UCSD-AML1 (cell line): ENCODE data around the gene NCKAP5.

Experiments used
- DNase-seq: peaks from one replicate; lab custom pipeline; 2025; ENCODE audit not compliant: unreplicated experiment; lab: John Stamatoyannopoulos, UW

The NCKAP5 gene

DNA sequence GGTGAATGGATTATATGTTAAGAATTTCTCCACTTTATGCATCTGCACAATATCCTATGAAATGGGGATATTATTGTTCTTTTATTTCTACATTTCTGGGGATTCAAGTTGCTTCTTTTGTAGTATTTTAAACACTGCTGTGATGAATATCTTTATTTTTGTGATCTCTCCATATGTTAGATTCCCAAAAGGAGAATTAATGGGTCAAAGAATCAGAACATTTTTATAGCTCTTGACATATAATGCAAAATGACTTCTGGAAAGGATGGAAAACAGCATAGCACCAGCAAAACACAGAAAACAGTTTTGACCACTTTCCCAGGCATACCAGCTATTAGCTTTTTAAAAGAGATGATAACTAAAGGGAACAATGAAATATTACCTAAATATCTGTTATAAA is 135.5 kb downstream of the NCKAP5 start:
- no peak for DNase-seq

DNA sequence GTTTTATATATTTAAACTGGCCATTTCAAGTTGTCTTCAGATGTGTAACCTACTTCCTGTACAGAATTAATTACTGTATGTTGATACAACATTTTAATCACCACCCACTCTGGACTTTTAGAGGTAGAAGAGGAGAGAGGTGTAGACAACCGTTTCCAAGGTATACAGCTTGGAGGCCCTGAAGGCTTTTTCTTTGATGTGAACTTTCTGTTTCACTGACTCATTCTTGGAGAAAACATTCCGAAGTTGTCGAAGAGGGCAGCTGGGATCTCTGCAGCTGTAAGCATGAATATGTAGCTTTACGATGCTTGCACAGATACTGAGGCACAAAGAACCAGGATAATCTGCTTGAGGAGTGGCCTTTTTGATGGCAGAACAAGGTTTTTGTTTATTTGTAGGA is 137.0 kb downstream of the NCKAP5 start:
- no peak for DNase-seq

DNA sequence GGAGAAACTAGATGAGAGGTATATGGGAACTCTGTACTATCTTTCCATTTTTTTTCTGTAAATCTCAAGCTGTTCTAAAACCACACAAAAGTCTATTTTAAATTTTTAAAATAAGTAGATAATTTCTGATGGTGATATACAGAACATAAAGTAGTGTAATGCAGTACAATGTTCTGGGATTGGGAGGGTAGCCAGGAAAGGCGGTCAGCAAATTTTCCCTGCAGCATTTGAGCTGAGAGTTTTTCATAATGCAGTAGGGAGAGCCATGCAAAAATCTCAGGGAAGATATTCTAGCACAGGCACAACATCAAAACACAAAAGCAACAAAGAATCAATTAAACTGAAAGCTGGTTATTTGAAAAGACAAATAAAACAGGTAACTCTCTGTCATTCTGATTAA is 141.5 kb downstream of the NCKAP5 start:
- DNase-seq = no peak

DNA sequence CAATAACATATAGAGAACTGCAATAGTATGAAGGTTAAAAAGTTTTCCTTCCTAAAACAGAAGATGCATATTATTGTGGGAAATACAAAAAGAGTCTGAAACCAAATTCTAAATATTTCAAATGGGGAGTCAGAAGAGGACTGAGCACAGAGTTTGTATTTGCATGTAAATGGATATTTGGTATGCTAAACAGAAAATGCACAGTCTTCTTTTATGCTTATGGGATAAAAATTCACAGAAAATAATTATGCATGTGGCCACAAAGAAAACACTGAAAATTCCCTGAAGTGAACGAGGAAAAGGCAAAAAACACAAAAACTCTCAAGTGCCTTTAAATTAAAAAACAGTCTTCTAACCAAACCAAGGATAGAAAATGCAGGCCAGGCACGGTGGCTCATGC is 142.7 kb downstream of the NCKAP5 start:
- DNase-seq = no peak

DNA sequence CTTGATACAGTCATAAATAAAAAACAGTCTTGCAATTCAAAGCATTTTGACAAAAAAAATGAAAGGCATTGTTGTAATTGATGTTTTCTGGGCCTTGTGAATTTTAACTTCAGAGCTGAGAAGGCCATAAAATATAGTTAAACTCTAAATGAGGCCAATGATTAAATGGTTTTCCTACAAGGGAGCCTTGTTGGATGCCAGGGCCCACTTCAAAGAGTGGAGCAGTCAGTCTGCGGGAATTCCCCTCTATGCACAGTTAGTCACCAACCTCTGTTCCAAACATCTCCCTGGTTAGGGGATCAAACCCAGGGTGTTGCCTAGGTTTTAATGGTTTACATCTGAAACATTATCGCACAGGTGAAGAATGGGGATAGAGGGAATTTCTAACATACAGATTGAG is 143.4 kb downstream of the NCKAP5 start:
- no peak for DNase-seq

DNA sequence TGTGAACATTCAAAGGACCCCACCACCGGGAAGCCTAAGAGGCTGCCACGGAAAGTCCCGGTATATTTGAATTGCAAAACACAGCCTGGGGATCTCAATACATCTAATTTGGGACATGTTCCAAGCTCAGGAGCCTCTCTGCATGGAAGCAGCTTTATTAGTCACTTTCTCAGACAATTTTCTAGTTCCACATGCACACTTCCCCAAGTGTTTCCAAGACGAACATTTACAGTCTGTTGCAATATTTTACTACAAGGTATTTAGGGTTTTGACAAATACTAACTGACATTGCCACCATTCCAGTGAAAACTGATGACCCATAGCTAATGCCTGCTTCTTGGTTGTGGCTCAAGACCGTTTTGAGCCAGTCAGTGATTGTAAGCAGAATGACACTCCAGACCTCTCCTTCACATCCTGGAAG is 145.3 kb downstream of the NCKAP5 start:
- no peak for DNase-seq

DNA sequence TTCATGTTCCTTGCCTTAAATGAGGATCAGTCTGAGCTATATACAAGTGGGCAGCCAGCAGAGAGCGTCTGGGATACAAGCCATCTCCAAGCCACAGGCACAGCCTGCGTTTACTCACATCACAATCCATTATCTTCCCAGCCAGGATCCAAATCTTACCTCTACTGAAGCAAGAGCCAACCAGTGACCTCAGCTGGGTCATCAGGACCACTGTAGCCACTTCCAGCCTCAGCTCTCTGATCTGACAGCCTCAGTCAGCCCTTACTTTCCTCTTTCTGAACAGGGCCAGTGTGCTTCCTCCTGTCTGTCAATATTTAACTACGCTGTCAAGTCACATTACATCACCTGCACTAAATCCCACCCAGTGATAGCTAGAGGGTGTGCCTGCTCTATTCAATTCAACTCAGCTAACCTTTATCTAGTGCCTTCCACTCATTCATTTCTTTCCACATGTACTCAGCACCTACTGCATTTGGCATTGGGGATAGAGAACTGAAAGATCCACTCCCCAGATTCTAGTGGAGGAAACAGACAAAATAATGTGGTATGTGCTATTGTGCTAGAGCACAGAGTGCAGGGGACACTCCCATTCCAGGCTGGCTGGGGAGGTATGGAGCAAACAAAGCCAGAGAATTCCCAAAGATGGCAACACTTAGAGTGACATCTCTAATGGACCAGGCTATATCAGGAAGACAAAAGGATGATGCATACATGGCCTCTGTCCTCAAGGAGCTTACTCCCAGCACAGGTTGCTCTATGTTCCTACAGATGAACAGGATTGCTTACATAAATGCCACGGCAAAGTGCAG is 146.5 kb downstream of the NCKAP5 start:
- no peak for DNase-seq

DNA sequence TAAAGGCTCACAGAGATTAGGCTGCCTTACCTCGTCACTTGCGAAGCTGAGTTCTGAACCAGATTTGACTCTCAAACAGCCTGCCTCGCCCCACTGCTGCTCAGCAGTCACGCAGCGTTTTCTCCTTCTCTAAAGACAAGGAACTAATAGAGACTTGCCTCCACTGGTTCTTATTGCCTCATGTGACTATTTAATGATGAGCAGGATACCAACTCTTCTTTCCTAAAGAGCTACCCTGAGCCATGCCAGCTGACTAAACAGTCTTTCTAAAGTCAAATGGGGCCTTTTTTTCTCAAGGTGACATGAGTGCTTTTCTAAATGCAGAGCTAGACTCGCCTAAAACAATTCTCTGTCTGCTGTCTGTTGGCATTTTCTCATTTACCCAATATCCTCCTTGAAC is 147.5 kb downstream of the NCKAP5 start:
- DNase-seq = no peak

DNA sequence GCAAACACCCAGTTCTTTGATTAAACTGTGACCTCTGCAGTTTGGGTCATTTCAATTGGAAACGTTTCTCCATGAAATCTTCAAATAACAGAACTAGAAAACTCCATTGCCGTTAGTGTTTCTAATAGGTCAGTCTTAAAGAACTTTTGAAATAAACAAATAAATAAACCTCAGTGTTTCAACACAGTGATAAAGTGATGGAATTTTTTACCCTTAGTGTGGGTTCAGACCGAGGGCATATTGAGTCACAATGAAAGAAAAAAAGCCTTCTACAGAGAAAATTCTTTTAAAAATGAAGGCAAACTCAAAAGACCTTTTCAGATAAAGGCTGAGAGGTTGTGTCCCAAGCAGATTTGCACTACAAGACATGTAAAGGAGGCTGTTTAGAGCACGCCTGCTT is 149.6 kb downstream of the NCKAP5 start:
- no peak for DNase-seq

DNA sequence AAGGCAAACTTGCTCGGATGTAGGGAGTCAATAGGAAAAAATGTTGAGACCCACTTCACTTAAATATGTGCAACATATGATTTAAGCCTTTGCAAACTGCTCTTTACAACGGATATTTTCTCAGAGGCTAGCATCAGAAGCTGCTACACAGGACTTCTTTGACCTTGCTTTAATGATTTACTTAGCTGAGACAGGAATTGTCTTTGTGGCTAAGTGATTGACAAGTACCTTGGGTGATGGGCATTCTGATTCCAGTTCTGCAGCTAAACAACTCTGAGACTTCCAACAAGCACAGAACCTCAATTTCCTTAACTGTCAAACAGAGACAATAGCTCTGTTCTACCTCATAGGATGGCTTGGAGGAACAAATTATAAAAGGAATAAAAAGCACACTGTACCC is 150.2 kb downstream of the NCKAP5 start:
- DNase-seq = no peak

DNA sequence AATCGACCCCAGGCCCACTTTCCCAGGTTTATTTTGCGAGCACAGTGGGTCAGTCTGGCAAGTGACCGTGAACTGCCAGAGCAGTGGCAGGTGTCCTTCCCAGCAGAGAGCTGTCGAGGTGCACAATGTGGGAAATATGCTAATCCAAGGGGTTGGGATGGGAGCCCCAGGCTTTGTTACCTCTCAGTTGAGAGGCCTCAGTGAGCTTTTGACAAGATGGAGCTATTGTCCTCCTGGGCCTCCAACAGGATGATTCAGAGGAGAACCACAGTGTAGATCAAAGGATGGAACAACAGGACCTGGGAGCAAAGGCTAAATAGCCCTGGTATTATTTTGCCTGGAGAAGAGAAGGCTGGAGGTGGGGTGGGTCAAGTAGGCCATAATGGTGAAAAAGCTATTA is 150.8 kb downstream of the NCKAP5 start:
- no peak for DNase-seq

DNA sequence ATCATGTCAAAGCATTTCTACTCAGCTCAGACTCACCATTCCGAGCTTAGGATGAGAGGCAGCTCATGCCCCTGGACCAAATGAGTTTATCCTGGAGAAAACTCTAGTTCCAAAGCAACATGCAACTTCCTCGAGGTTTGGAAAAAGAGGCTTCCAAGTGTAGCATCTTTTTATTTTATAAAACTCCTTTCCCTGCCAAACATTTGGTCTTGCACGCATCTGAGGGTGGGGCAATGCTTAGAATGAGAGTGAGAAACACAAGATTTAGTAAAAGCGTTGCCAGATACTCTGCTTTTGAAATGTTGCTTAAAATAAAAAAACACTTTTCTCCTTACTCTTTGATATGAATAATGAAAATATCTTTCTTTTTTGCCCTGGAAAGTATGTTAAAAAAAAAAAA is 151.5 kb downstream of the NCKAP5 start:
- DNase-seq = no peak

DNA sequence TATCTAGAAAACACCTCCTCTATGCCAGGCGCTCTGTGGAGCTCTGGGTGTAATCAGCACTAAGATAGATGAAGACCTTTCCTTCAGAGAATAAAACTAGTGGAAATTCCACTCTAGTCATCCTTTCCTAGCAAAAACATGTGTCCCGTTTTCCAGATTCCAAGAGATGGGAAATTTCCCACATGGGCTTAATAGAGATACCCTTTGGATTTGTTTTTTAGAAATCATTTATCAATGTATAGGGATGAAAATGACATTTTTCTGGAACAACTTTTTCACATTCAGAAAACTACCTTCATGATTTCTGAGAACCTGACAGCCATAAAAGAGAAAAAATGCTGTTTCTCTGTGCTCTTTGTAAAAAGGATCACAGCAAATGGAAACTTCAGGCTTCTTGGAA is 152.1 kb downstream of the NCKAP5 start:
- DNase-seq = no peak

DNA sequence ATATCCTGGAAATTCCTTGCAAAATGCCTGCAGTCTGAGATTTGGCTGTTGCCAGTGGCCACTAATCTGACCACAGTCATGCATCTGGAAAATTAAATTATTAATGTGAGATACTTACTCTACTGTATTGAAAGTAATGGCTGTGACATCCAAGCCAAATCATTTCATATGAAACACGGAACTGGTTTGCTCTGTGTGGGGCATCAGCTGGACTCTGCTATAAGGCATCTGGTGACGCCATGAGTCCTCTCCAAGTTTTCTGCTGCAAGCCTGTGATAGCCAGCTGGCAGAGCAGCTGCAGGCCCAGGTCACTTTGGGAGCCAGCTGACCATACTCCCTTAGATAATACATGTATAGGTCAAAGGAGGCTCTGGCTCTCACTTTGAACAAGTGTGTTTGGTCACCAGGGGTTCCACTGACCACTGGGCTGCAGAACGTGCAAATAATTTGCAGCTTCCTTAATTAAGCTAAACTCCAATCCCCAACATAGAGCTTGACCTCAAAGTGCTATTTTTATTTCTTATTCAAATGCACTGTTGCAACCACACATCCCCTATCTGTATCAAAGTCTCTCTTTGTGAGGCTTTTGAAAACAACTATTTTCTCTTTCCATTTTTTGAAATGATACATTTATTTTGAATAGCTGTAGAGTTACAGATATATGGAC is 152.9 kb downstream of the NCKAP5 start:
- DNase-seq = no peak

DNA sequence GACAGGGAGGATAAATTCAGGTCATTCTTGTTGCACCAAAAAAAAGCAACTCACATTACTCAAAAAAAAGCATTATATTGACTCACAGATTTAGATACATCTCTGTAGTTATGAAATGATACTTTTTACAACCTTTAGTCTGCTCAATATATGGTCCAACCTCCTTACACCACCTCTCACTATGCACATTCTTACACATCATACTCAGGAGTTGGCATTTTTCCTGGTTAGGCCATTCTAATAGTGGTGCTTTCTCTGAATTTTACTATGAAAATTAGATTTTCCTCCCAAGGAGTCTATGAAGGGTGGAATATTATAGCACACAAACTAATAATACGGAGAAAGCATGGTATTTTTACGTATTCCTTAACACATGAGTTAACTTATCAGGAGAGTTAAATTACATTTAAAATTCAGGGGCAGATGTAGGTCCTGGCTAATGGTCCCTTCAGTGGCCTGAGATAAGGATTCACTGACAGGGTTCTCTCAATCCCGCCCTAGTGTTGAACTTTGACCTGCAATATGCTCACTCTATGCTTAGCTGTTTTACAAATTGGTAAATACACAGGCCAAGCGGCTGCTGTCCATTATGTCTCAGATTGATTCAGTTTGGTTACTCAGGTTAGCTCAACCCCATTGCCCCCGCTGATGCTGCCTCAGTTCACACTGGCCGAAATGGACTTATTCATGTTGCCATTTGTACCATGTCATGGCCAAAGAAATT is 153.6 kb downstream of the NCKAP5 start:
- no peak for DNase-seq

DNA sequence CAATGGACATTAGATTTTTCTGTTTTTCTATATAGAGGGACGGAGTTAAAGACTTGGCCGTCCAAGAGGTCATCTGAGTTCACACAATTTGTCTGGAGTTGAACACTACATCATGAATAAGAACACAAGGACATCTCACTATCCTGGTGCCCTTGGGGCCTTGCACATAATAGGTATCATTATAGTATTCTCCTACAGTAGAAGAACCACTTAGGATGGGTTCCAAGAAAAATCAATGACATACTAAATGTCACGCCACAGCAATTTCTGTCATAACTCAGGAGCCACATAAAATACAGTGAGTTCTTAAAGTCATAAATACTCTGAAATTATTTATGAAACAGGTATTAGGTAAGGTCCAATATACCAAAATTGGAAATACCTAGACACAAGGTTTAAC is 154.4 kb downstream of the NCKAP5 start:
- no peak for DNase-seq

DNA sequence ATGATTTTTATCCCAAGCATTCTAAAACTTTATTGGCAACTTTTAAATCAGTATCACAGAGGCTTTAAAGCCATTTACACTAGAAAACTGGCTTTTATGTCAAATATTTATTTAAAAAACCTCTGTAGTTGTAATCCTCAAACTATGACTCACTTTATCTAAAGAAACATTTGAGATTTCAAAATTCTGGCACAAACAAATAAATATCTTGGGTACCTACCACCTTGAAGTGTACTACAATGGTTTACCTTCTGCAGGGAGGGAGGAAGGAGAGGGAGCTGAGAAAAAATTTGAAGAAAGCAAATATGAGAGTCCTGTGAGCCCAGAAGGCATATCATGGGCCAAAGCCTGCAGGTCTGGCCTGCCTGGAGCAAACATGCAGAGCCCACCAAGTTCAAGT is 155.6 kb downstream of the NCKAP5 start:
- no peak for DNase-seq

DNA sequence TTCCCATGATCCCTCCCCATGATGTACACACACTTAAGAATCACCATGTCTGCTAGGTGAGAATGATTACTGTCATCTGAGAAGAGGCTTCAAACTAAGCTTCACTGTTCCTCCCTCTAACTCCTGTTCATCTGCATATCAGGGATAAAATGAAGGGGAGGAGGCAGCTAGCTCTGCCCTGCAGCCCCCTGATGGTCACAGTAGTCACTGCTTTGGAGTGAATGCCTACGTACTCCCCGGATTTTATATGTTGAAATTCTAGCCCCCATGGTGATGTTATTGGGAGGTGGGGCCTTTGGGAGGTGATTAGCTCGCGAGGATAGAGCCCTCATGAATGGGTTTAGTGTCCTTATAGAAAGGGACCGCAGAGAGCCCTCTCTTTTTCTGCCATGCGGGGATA is 156.4 kb downstream of the NCKAP5 start:
- no peak for DNase-seq

DNA sequence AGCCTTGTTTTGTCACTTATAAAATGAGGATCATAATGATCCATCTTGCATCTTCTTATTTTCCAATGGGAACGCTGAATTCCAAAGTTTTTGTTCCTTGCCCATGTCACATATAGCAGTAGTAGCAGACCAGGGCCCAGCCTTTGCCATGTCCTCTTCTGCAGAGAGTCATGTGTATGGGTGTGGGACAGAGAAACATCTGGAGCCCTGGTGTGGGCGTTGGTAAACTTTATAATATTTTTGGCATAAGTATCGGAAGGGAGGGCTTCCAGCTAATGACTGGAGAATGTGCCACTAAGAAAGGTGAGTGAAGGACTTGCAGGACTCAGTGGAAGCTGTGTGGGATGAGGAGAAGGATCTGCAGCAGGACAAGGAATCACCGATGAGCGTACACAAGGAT is 157.2 kb downstream of the NCKAP5 start:
- no peak for DNase-seq

DNA sequence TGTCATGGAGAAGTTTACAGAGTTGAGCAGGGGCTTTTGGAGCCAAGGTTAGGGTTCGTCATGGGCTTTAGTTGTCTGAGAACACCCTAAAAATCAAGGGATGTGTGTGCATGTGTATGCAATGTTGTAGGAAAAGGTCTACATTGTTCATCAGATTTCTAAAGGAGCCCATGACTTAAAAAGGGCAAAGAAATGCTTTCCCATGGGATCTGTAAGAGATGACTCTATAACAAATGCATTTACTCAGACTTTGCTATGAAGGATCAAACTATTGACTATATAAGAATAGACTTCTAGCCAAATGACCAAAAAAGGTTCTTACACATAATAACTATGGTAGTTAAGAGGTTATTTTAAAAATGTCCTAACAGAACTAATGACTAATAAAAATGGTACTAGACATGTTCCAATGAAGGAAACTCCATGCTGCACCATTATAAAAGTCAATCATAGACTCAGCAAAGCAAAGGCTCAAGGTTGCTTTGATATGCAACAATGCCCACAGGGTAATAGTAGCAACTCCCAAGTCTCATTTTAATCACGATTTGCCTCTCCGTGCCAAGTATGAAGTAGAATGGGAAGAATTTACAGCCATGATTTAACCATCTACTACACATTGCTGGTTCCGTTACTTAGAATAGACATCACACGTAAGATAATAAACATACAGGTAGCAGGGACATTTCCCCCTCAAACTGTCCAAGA is 158.5 kb downstream of the NCKAP5 start:
- no peak for DNase-seq

DNA sequence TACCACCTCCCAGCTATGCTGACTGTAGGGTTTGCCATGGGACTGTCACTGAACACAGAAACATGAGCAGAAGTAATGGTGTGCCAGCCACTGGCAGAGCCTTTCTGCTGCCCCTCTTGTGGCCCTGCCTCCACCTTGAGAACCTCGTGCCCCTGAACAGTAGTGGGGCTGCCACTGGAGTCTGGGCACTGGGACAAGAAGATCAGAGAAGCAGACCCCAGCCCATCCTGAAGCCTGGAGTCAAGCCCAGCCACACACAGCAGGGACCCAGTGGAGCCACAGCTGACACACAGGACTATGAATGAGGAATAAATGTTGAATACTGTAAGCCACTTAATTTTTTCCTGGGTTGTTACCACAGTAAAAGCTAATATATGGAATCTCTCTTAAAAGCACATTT is 159.6 kb downstream of the NCKAP5 start:
- no peak for DNase-seq

DNA sequence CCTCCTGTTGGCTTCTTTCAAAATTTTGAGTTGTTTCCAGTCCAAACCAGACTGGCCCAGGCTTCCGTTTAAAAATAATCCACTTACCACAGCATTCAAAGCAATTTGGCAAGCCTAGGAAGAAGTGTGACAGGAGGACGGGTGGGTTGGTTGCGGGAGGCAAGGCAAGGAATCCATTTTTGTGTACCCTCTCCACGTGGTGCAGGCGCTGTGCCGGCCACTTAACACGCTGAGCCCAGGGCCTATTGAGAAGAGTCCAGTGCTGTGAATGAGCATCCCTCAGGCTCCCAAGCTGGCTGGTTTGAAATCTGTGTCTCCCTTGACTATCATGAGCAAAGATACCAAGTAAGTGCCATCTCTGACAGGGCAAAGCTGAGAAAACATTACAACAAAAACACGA is 160.9 kb downstream of the NCKAP5 start:
- no peak for DNase-seq
